HG03520 (cell line): ENCODE results near the gene PIGH.
"Not testable (repeated sequence)": the region's sequence is repeated elsewhere in the genome, so short reads cannot be mapped to it uniquely, and the experiment has no call there.

Experiments used
- ATAC-seq: cut with Tn5 transposase; IDR thresholded peaks from one replicate; pipeline ENCODE4 v1.9.1; 2021; ENCODE audit warnings: mild to moderate bottlenecking, moderate library complexity; ENCODE audit not compliant: unreplicated experiment

The PIGH gene, protein sequence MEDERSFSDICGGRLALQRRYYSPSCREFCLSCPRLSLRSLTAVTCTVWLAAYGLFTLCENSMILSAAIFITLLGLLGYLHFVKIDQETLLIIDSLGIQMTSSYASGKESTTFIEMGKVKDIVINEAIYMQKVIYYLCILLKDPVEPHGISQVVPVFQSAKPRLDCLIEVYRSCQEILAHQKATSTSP

DNA sequence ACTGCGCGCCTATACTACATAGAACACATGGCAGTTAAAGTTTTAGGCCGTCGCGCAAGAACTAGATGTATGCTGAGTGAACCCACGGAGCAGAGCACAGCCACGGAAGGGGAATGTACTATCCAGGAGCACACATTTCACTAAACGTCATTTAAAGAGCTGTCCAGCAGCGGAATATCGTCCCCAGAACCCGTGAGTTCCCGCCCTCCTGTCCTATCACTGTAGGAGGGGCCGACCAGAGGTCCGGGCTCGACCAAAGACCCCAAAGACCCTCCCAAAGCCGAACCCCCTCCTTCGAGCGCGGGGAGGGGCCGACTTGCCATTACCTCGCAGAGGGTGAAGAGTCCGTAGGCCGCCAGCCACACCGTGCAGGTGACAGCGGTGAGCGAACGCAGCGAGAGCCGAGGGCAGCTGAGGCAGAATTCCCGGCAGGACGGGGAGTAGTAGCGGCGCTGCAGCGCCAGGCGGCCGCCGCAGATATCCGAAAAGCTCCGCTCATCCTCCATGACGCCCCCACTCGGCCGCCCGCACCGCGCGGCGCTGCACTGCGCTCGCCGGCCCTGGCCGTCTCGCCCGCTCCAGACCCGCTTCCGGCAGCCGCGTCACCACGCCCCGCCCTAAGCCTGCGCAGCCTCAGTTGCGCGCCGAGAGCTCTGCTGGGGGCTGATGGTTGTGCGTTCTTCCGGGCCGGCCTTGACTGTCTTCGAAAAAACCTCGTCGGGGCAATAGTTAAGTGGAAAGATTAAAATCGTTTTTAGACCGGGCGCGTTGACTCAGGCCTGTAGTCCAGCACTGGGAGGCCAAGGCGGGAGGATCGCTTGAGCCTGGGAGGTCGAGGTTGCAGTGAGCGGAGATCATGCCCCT, at the start of gene PIGH:
TSS of gene PIGH (minus strand) at position 571 of the 864 bp plus-strand sequence. CDS start at position 506, 65 bp downstream.
- ATAC-seq: peak; percentile 86

DNA sequence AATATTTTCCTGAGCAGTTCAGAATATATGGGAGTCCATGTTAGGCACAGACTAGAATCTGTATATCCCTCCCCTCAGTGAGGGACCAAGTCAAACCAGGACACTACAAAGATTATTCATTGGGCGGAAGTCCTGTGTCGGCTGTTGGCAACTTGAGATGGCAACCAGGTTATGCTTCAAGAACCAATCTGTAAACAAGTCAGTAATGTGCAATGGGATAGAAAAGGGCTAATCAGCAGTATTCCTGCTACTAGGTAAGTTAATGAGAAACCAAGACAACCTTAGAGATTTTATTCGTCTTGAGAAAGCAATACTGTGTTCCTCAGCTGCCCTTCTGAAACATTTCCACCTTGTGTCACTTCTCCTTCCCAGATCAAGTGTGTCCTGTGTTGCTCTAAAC, 46.1 kb upstream of the PIGH start:
- ATAC-seq: no peak

DNA sequence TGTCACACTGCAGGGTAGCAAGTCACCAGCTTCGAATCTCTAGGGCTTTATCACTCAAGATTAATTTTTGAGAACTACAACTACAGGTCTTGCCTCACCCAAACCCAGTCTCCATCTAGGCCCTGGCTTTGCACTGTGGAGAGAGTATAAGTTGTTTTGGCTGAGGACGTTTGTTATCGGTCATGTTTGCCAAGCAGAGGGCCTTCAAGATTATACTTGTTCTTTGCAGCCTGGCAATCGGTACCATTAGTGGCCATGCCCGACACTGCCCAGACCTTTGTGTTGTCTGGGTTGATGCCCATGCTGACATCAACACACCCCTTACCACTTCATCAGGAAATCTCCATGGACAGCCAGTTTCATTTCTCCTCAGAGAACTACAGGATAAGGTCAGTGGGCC, 45.3 kb upstream of the PIGH start:
- ATAC-seq: no peak

DNA sequence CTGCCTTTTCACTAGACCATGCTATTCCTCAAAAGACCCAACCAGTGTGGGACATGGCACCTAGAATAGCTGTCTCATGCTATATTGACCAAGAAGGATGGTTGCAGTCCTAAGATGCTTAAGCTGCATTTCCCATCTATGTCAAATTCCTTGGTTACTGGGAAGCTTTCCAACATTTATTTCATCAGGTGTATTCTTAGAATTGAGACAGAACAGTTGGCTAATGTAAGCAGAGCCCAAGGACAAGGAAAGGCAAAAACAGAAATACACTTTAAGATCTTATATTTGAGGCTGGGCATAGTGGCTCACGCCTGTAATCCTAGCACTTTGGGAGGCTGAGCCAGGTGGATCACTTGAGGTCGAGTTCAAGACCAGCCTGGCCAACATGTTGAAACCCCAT, 44.4 kb upstream of the PIGH start:
- no peak for ATAC-seq

DNA sequence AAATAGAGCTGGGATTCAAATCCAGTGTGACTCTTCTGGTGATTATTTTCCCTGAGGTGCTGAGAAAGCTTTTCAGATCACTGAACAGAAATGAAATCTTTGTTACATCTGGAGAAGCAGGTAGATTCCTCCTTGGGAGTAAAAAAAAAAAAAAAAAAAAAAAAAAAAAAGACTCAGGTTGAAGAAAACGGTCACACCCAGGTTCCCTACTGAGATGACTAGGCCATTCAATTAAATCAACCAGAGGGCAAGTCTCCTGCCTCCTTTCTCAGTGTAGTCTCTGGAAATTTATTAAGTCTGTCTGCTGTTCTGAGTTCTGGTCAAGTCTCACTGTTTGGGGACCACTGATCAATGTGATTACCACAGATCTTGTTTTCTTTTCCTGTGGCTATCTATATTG, 43.6 kb upstream of the PIGH start:
- no peak for ATAC-seq

DNA sequence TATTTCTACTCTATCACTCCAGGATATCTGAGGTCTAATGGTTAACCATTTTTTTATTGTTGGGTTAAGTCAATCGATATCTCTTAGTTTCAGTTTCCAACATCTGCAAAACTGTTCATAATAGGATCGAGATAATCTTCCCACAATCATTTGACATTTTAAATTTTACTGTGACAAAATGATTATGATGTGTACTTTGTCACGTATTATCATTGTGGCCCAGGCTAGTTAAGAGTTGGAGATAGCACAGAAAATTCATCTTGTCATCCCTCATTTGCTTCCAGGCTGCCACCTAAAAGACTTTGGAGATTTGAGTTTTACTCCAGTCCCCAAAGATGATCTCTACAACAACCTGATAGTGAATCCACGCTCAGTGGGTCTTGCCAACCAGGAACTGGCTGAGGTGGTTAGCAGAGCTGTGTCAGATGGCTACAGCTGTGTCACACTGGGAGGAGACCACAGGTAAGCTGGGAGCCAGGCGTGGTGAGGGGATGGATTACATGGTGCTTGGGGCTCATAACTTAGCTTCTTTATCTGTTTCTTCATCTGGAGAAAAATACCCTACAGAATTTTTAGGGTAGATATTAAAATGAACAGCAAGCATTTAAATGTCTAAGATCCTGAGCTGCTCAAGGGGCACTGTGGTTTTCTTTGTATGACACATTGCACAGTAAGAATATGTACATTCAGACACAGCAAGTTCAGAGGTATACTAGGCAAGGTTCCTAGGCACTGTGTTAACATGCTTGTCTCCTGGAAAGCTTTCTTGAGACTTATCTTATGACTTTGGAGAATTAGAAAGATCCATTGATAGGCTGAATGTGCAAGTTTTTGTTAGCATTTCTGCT, 42.1 kb upstream of the PIGH start:
- no peak for ATAC-seq

DNA sequence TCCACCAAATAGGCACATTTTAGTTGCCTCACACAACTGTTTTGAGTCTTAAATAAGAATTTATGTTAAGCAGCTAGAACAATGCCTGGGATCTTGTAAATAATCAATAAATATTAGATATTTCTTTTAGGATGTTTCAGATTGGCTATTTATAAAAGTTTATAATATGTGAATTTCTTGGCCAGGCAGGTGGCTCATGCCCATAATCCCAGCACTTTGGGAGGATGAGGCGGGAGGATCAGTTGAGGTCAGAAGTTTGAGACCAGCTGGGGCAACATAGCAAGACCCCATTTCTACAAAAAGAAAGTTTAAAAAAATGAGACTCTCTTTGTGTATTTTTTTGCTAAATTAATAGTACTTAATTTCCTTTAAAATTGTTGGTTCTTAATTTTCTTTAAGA, 41.4 kb upstream of the PIGH start:
- ATAC-seq: no peak

DNA sequence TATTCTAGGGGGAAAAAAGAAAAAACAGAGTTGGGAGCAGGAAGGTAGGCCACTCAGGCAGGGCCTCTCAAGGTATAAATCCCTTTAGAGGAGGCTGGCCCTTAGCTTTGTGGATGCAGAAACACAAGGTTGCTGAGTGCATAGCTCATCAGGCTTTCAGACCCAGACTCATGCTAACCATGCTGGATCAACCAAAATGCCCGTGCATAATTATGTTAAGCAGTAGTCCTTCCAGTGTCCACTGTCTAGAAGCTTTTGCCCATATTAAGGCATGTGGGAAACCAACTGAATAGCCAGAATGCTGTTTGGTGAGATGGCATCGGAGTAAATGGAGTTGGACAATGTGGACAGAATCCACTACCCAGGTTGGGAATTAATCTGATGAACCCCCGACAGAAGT, 38.6 kb upstream of the PIGH start:
- no peak for ATAC-seq

DNA sequence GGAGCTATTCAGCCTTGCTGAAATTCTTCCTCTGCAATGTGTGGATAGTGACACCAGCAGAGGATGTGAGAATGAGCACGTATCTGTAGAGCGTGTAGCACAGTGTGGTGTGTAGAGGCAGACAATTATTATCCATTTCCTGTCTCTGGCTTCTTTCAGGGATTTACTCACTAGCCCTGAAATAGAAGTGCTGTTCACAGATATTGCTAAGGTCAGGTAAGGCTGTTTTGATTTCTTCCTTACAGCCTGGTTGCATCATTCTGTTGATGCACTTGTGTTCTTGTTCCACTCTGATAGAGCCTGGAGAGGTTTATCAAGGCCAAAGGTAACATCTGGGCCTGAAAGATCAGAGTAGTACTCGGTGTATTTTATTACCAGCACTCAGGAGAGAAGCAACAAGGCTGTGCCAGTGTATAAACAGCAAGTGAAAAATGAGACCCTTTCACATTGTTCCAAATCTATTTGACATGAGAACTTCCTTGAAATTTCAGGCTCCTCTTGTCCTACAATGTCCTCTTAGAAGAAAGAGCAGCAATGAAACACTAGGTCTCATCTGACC, 36.4 kb upstream of the PIGH start:
- ATAC-seq: no peak

DNA sequence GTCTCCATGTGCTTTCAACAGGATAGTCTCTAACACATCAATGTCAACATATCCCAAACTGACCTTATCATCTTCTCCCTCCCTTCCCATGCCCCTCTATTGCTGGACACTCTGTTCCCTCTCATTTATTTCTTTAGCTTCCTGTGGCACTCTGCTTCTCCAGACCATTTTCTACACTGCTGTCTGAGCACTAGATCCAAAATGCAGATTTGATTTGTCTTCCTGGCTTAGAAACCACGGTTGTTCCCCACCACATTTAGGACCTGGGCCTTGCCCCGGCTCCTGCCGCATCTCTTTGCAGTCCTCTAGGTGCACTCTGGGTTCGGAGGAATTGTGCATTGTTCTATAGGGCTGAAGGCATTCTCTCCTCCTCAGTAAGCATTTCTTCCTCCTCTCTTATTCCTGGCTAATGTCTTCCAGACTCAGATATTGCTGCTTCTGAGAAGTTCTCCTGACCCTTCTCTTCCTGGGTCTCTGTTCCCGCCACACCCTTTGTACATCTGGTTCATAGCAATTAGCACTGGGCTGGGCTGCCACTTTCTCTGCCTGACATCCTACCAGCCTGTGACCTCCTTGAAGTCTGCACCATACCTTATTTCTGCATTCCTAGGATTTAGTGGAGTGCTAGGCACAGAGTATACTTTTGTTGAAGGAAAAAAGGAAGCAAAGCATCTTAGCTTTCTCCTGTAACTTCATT, 33.5 kb upstream of the PIGH start:
- ATAC-seq: no peak

DNA sequence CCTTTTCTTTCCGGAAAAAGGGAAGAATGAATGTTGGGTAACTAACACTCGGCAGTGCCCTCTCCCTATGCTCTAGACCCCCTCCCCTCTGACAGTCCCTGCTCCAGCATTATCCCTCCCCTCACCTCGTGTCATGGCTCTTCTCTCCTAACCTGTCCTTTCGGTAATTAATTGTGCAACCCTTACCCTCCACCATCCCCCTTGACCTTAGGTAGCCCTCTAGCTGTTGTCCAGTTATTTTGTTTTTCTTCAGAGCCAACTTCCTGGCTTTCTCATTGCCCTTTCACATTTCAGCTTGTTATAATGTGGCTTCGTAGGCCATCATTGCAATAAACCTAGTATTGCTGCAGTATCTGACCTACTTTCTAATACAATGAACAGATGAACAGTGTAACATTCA, 30.9 kb upstream of the PIGH start:
- no peak for ATAC-seq

DNA sequence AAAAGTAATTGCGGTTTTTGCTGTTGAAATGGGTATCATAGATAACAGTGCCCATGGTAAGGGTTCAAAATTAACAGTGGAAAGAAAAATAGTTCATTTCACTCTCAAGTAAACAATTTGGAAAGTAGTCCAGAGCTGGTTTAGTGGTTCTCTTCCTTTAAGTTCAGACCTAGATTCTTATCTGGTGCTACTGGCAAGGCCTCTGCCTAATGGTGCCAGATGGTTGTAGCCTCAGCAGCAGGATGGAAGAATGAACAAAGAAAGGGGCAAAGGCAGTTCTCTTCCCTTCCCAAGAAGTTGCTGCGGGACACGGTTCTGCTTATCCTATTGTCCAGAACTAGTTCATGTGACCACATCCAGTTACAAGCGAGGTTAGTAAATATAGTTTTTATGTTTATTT, 30.1 kb upstream of the PIGH start:
- ATAC-seq: no peak

DNA sequence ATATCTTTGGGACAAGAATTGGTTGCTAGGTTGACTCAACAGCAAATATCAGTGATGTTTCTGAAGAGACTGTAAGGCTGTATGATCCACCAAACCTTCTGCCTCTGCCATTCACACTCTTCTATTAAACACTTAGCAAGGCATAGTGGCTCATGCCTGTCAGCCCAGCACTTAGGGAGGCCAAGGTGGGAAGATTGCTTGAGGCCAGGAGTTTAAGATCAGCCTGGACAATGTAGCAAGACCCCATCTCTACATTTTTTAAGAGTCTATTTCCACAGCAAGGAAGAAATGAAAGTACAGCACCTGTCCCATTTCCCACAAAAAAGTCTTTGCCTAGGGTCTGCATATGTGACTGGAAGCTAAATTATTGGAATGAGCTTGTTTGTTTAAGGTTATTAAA, 27.5 kb upstream of the PIGH start:
- no peak for ATAC-seq

DNA sequence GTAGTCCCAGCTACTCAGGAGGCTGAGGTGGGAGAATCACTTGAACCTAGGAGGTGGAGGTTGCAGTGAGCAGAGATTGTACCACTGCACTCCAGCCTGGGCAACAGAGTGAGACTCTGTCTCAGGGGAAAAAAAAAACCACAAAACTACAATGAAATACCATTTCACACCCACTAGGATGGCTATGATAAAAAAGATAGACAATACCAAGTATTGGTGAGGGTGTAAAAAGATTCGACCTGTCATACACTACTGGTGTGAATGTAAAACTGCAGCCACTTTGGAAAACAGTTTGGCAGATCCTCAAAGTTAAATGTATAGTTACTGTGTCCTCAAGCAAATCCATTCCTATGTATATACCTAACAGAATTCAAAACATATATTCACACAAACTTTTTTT, 26.1 kb upstream of the PIGH start:
- ATAC-seq: not testable (repeated sequence)

DNA sequence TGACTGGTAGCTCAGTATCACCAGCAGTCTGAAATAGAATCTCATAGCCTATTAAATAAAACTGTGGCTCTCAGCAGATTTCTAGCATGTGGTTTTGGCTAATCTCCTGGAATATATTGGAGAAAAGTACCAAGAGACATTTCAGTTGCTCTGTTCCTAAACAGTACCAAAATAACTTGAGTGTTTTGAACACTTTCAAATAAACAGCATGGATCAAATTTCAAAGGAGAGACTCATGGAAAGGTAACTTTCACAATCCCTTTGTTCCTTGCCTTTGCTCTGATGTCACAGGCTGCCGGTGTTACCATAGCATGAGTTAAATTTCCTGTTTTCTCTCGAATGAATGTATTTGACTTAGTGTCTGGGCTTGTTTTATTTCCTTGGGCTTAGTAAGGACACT, 23.0 kb upstream of the PIGH start:
- ATAC-seq: no peak

DNA sequence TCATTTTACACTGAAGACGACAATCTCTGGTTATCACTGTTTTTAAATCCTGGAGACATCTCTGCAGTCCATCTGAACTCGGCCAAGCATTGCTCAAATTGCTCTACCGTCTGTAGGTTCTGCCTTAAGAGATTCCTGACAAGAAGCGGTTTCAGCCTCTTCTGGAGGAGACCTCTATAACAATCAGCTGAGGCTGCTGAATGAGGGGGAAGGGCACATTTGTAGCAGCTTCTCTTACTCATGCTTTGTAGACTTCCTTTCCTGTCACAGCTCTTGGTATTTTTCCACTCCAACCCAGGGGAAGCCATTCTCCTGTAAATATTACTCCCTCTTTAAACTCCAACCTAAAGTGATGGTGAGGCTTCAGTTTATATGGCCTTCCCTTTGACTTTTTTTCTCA, 22.6 kb upstream of the PIGH start:
- no peak for ATAC-seq

DNA sequence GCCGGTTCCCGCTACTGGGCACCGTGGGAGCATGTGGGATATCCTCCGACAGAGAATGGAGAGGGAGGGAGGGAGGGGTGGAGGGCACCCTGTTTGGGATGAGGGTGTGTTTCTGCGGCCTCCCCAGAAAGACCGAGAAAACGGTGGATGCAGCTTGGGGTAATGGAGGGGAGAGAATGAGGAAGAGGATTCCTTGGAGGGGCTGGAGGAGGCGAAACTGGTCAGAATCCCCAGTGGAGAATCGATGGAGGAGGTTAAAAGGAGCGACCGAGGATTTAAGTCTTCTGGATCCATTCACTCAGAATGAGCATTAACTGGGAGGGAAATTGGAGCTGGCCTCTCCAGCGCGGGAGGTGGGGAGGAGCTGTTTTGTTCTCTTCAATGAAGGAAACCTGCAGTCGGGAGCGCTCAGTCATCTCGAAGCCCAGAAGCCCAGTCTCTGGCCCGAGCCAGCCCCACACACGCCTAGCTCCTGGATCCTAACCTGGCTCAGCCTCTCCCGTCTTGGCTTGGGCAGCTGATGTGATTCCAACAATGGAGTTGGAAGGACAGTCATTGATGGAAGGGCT, 20.2 kb upstream of the PIGH start:
- ATAC-seq: no peak

DNA sequence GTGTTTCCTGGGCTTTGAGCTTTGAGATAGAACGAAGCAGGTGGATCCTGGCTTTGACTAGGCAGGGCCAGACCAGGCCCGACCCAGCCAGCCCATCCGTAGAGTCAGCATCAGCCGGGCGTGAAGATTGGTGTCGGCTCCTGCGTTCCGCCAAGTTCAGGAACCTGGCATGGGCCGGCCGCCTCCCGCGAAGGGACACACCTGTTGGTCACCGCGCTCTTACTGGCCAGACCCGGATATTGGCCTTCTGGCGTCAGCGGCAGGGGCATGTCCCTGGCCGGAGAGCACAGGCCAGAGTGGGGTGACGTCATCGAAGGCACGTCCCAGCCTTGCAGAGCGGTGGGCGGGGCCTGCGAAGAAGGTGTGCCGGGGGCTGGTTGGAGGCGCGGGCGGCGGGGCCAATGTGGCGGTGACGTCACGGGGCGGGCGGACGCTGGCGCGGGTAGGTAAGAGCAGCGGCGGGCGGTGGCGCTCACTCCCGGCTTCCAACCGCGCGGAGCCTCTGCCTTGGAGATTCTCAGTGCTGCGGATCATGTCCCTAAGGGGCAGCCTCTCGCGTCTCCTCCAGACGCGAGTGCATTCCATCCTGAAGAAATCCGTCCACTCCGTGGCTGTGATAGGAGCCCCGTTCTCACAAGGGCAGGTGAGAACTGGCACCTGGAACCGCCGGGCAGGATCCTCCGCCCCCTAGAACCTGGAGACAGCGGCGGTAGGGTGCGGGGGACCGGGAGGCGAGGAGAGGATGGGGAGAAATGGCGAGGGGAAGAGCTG, 19.6 kb upstream of the PIGH start, which contains the start of gene ARG2:
TSS of gene ARG2 (plus strand) at position 475 of the 771 bp plus-strand sequence. CDS start at position 533, 58 bp downstream.
- ATAC-seq: peak; percentile 89

DNA sequence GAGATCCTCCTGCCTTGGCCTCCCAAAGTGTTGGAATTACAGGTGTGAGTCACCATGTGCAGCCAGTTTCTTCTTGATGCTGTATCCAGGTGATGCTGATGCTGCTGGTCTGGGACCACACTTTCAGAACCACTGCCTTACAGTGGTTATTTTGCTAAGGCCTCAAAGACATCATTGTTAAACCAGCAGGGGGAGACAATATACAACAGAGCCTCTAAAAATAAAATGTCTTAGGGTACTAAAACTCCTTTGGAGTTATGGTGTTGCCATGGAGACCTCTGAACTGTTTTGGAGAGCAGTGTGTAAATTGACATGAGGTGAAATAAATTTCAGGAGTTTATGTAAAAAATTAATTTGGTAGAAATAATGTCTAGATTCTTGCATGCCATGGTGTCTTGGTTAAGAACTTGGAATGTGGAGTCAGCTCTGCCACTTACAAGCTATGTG, 18.6 kb upstream of the PIGH start:
- ATAC-seq: no peak
